HFFc6 (cell line): Measurements from ENCODE around the gene SNX15. TPM values are rescaled to one million over a fixed set of nuclear protein-coding genes. Genes with fewer than 3 reads are reported as not detected.

ENCODE experiments used
- DNase-seq: peaks from one replicate; pipeline ENCODE4 v3.0.0-alpha.2; 2018
- H3K27ac Mint-ChIP-seq: 2 replicates; pipeline ENCODE4 v1.8.0; 2020; ENCODE audit warnings: mild to moderate bottlenecking, mixed read lengths
- H3K27me3 Mint-ChIP-seq: 2 replicates; pipeline ENCODE4 v1.8.0; 2021; ENCODE audit warnings: mild to moderate bottlenecking, moderate library complexity, mixed read lengths; ENCODE audit not compliant: insufficient read depth
- H3K36me3 Mint-ChIP-seq: 2 replicates; pipeline ENCODE4 v1.8.0; 2021; ENCODE audit warnings: low read depth, mixed read lengths
- H3K4me1 Mint-ChIP-seq: 2 replicates; pipeline ENCODE4 v1.8.0; 2020; ENCODE audit warnings: low read depth, mixed read lengths
- H3K4me3 Mint-ChIP-seq: 2 replicates; pipeline ENCODE4 v1.8.0; 2020; ENCODE audit warnings: mild to moderate bottlenecking, moderate library complexity, mixed read lengths
- H3K9me3 Mint-ChIP-seq: 2 replicates; pipeline ENCODE4 v1.8.0; 2020; ENCODE audit warnings: mild to moderate bottlenecking, mixed read lengths
- total RNA-seq, 6 experiments: library from RNA; stranded (reverse); fragmentation: NEBNext Ultra II Directional; extraction: Animal tissue kit (Norgen Biotek cat#: 25700); gene quantifications; 2 replicates in 1 of 6; 3 replicates in 5 of 6; pipeline ENCODE4 v1.2.3, GENCODE V29; 2021
- TF ChIP-seq, protein P1 (sequence below): fragments of 200-600 bp; sonication (generic); IDR thresholded peaks from 2 replicates; pipeline ENCODE4 v1.5.0; 2021; ENCODE audit warnings: antibody characterized with exemption, mild to moderate bottlenecking

Gene SNX15
- total RNA-seq, 6 experiments from 2014 or later: 18.7 to 26.6 (median 25.0) TPM

DNA sequence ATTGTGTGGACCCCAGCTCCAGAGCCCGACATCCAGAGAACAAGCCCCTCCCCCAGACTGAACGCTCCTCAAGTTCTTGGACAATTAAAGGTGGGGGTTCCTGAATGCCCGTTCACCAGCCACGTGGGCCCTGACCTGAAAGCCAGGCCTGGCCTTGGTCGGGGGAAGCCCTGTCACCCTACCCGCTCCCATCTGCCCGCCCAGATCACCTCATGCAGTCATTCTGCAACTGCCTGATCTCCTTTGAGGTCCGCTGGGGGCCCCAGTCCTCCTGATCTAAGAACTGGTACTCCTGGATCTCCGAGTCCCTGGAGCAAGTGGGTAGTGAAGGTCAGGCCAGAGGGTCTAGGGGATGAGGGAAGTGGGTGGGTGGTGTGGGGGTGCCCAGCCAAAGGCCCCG lies 40.2 kb downstream of the SNX15 start:
- H3K9me3 Mint-ChIP-seq: no peaks in the 10 kb centered on the region
- TF ChIP-seq, protein P1, sequence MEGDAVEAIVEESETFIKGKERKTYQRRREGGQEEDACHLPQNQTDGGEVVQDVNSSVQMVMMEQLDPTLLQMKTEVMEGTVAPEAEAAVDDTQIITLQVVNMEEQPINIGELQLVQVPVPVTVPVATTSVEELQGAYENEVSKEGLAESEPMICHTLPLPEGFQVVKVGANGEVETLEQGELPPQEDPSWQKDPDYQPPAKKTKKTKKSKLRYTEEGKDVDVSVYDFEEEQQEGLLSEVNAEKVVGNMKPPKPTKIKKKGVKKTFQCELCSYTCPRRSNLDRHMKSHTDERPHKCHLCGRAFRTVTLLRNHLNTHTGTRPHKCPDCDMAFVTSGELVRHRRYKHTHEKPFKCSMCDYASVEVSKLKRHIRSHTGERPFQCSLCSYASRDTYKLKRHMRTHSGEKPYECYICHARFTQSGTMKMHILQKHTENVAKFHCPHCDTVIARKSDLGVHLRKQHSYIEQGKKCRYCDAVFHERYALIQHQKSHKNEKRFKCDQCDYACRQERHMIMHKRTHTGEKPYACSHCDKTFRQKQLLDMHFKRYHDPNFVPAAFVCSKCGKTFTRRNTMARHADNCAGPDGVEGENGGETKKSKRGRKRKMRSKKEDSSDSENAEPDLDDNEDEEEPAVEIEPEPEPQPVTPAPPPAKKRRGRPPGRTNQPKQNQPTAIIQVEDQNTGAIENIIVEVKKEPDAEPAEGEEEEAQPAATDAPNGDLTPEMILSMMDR: no peak
- no peaks in the 10 kb centered on the region for H3K36me3 Mint-ChIP-seq
- H3K4me3 Mint-ChIP-seq: no peak overlapping the region
- no peak for DNase-seq
- H3K4me1 Mint-ChIP-seq: no peaks in the 10 kb centered on the region
- H3K27ac Mint-ChIP-seq: no peak overlapping the region
- no peaks in the 10 kb centered on the region; the same call in 1 of the 2 replicates for H3K27me3 Mint-ChIP-seq

GRCh38 chr11:65069217-65069616 lies 42.0 kb downstream of the SNX15 start:
- no peaks in the 10 kb centered on the region for H3K36me3 Mint-ChIP-seq
- H3K27ac Mint-ChIP-seq: no peak overlapping the region
- no peaks in the 10 kb centered on the region for H3K9me3 Mint-ChIP-seq
- DNase-seq: no peak
- H3K4me1 Mint-ChIP-seq: no peaks in the 10 kb centered on the region
- no peak overlapping the region for H3K4me3 Mint-ChIP-seq
- peaks cover 2% of the 10 kb centered on the region; the same call in 1 of the 2 replicates for H3K27me3 Mint-ChIP-seq
- TF ChIP-seq, protein P1: no peak

GRCh38 chr11:65071907-65072630 lies 44.8 kb downstream of the SNX15 start:
- TF ChIP-seq, protein P1: peak; percentile 12; the same call in 1 of the 2 replicates
- H3K36me3 Mint-ChIP-seq: peaks cover 4% of the 10 kb centered on the region; the same call in 1 of the 2 replicates
- H3K4me3 Mint-ChIP-seq: no peak overlapping the region
- no peaks in the 10 kb centered on the region for H3K4me1 Mint-ChIP-seq
- no peaks in the 10 kb centered on the region for H3K9me3 Mint-ChIP-seq
- no peak for DNase-seq
- peaks cover 2% of the 10 kb centered on the region; the same call in 1 of the 2 replicates for H3K27me3 Mint-ChIP-seq
- H3K27ac Mint-ChIP-seq: no peak overlapping the region

- Mint-ChIP-seq H3K27me3 (peaks cover 2% of the 10 kb centered on the region; the same call in 1 of the 2 replicates), H3K4me1 (peaks cover 3% of the 10 kb centered on the region; the same call in 1 of the 2 replicates), H3K4me3 (no peak overlapping the region), H3K27ac (no peak overlapping the region), H3K9me3 (no peaks in the 10 kb centered on the region), H3K36me3 (peaks cover 8% of the 10 kb centered on the region; the same call in 1 of the 2 replicates)
- DNase-seq: no peak
- TF ChIP-seq, protein P1: no peak
These were observed 45.4 kb downstream of the SNX15 start for GRCh38 chr11:65072631-65072966.

DNA sequence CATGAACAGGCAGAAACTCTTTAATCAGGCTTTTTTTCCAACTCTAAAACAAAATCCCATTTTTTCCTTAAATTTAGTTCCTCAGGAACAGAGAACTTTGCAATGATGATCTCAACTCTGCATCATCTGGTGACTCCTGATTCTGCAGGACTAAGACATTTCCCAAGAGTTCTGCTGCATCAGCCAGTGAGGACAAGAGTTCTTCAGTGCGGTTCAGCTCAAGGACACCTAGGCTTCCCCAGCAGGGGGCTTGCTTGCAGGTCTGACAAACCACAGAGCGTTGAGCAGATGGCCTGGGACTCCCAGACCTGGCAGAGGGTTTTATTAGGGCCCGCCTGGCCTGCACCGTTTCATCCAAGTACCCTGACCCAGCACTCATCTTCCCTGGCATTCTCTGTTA lies 50.2 kb downstream of the SNX15 start:
- Mint-ChIP-seq H3K4me3 (no peak overlapping the region), H3K27ac (peak overlapping the region; percentile 21; the same call in 1 of the 2 replicates), H3K27me3 (peaks cover 2% of the 10 kb centered on the region; the same call in 1 of the 2 replicates), H3K4me1 (peaks cover 32% of the 10 kb centered on the region), H3K9me3 (no peaks in the 10 kb centered on the region), H3K36me3 (peaks cover 16% of the 10 kb centered on the region)
- TF ChIP-seq, protein P1: no peak
- no peak for DNase-seq
